Thyroid gland (tissue), 4 donors: Measurements from ENCODE around the gene MINK1. TPM values are rescaled to one million over a fixed set of nuclear protein-coding genes. Genes with fewer than 3 reads are reported as not detected.
A peak's percentile ranks its signal among the peaks of the same experiment; 100 is the strongest.

Experiments used
- DNase-seq, 2 donors: peaks; one replicate each; pipeline ENCODE4 v3.0.0-alpha.2; 2019
- H3K27ac ChIP-seq, 3 donors: fragments of 200-600 bp; sonication (generic); 1 replicate in 2 of 3; 2 replicates in 1 of 3; pipeline ENCODE4 v1.5.1; 2016 to 2019; ENCODE audit warnings: mild to moderate bottlenecking in 1 of 3, moderate library complexity in 1 of 3
- H3K27me3 ChIP-seq: fragments of 200-600 bp; sonication (generic); one replicate; pipeline ENCODE4 v1.5.1; 2019
- H3K36me3 ChIP-seq, 2 donors: fragments of 200-600 bp; sonication (generic); one replicate each; pipeline ENCODE4 v1.5.1; 2016 to 2019
- H3K4me1 ChIP-seq, 2 donors: fragments of 200-600 bp; sonication (generic); one replicate each; pipeline ENCODE4 v1.5.1; 2017 to 2019
- H3K4me3 ChIP-seq, 3 donors: fragments of 200-600 bp; sonication (generic); replicated peaks in 1 of 3; 1 replicate in 2 of 3; 2 replicates in 1 of 3; pipeline ENCODE4 v1.5.1; 2016; ENCODE audit warnings: mild to moderate bottlenecking in 1 of 3
- H3K9me3 ChIP-seq: fragments of 200-600 bp; sonication (generic); one replicate; pipeline ENCODE4 v1.5.1; 2017
- POLR2A ChIP-seq, 2 donors: fragments of 450-650 bp; IDR thresholded peaks; one replicate each; pipeline ENCODE4 v1.6.1; 2017; ENCODE audit warnings: antibody characterized with exemption in 2 of 2, mild to moderate bottlenecking in 2 of 2, moderate library complexity in 1 of 2
- WGBS, 2 donors: methylation state at CpG; one replicate each; pipeline ENCODE4 v1.1.5; 2017; 5-methylcytosine and 5-hydroxymethylcytosine counted together
- intact Hi-C: fragments of 100-400 bp; cut with DNase I; formaldehyde crosslinking; loops from one replicate; pipeline ENCODE4 v1.15.1; 2023
- total RNA-seq, 4 donors: library from RNA; depleted of rRNA; stranded (reverse); fragments of >200 nt; gene quantifications; one replicate each; pipeline ENCODE4 v1.2.3, GENCODE V29; 2016
- TF ChIP-seq, protein P1 (sequence below), 6 experiments: fragments of 200-600 bp in 3 of 6; fragments of 450-650 bp in 3 of 6; sonication (generic) in 3 of 6; IDR thresholded peaks; one replicate each; pipeline ENCODE4 v1.5.1; 2016 to 2019; ENCODE audit warnings: antibody characterized with exemption in 6 of 6, mild to moderate bottlenecking in 2 of 6, inconsistent platforms in 1 of 6, moderate library complexity in 1 of 6

MINK1 gene
- total RNA-seq, 4 donors from 2014 or later = 25.1 to 51.6 (median 31.2) TPM

DNA sequence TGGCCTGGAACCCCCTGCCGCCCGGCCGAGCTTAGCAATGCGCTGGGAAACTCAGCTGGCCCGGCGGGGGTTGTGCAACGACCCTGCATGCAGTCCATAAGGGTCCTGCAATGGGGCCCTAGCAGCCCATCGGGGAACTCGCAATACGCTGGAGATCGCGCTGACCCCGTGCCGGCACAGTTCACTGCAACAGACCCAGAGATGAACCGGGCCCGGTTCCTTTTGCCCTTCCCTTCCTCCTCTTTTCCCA, 106.3 kb downstream of the MINK1 start:
- DNase-seq = peak in 1 of 2 donors; percentile 10
- TF ChIP-seq, protein P1, sequence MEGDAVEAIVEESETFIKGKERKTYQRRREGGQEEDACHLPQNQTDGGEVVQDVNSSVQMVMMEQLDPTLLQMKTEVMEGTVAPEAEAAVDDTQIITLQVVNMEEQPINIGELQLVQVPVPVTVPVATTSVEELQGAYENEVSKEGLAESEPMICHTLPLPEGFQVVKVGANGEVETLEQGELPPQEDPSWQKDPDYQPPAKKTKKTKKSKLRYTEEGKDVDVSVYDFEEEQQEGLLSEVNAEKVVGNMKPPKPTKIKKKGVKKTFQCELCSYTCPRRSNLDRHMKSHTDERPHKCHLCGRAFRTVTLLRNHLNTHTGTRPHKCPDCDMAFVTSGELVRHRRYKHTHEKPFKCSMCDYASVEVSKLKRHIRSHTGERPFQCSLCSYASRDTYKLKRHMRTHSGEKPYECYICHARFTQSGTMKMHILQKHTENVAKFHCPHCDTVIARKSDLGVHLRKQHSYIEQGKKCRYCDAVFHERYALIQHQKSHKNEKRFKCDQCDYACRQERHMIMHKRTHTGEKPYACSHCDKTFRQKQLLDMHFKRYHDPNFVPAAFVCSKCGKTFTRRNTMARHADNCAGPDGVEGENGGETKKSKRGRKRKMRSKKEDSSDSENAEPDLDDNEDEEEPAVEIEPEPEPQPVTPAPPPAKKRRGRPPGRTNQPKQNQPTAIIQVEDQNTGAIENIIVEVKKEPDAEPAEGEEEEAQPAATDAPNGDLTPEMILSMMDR (IDR thresholded peaks at IDR 0.05) = no peak
- no peak for TF ChIP-seq POLR2A (IDR thresholded peaks at IDR 0.05)
- intact Hi-C loops = loop anchor here (5.0 kb wide), 1 partner anchor 43 kb away; no protein-coding TSS in a partner anchor
- peak overlapping the region; percentile 31 to 89 (median 33) for H3K4me3 ChIP-seq
- no peaks in the 10 kb centered on the region for H3K27me3 ChIP-seq
- H3K9me3 ChIP-seq = no peaks in the 10 kb centered on the region
- 1 to 2% methylated on average over 9 to 12 of the region's 16 CpGs for WGBS, 2 donors
- H3K27ac ChIP-seq = peak overlapping the region; percentile 91 to 97 (median 95)
- peaks cover 17 to 23% of the 10 kb centered on the region in 2 donors for H3K4me1 ChIP-seq
- H3K36me3 ChIP-seq = peaks cover 15 to 16% of the 10 kb centered on the region in 2 donors

DNA sequence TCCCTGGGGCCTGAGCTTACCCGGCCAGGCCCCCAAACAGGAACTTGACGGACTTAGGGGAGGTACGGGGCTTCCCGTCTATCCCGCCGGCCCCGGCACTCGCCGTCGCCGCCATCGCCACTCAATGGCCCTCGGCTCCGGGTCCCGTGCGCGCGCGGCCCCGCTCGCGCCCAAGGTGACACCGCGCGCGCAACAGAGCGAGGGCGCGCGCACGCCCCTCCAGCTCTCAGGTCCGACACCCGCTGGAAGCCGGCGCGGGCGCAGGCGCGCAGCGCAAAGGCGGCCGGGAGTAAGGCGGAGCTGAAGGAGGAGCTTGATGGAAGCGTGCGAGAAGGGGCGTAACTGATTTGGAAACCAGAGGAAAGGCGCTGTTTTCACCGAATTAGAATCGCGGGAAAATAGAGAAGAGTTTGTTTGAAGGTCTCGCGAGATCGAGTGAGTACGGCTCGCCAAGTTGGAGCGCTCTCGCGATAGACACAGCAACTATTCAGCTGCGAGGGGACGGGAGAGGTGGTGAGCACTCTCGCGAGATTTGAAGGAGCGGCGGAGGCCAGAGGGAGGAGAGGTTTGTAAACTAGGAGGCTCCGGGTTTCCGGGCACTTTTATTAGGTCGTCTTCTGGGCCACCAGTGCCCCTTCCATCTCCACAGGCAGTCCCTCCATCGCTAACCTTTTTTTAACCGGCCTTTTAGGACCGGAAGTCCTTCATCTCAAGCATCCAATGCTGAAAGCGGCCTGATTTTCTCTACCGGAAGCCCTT, 106.8 kb downstream of the MINK1 start, which contains the start of the genes RNF167 and SLC25A11:
Gene RNF167, plus strand, starts transcription at position 473 of the 759 bp plus-strand sequence. CDS start 642 bp downstream, outside the sequence.
Gene SLC25A11, minus strand, starts transcription at position 251 of the 759 bp plus-strand sequence. Its CDS starts 136 bp downstream, at position 115.
- DNase-seq = peak; percentile 95 to 97
- TF ChIP-seq POLR2A (IDR thresholded peaks at IDR 0.05) = peak in 1 of 2 donors; percentile 79
- TF ChIP-seq, protein P1 (IDR thresholded peaks at IDR 0.05) = no peak
- H3K9me3 ChIP-seq = no peaks in the 10 kb centered on the region
- peak within 1 kb of the TSS; percentile 91 to 97 (median 95) for H3K27ac ChIP-seq
- H3K4me1 ChIP-seq = peaks cover 17 to 27% of the 10 kb centered on the region in 2 donors
- WGBS, 2 donors = 0% methylated on average over 36 to 42 of the region's 72 CpGs
- intact Hi-C loops = loop anchor here (5.0 kb wide), 1 partner anchor 42 kb away; no protein-coding TSS in a partner anchor
- peak within 1 kb of the TSS; percentile 34 to 89 (median 69) for H3K4me3 ChIP-seq
- peaks cover 16 to 20% of the 10 kb centered on the region in 2 donors for H3K36me3 ChIP-seq
- no peaks in the 10 kb centered on the region for H3K27me3 ChIP-seq

DNA sequence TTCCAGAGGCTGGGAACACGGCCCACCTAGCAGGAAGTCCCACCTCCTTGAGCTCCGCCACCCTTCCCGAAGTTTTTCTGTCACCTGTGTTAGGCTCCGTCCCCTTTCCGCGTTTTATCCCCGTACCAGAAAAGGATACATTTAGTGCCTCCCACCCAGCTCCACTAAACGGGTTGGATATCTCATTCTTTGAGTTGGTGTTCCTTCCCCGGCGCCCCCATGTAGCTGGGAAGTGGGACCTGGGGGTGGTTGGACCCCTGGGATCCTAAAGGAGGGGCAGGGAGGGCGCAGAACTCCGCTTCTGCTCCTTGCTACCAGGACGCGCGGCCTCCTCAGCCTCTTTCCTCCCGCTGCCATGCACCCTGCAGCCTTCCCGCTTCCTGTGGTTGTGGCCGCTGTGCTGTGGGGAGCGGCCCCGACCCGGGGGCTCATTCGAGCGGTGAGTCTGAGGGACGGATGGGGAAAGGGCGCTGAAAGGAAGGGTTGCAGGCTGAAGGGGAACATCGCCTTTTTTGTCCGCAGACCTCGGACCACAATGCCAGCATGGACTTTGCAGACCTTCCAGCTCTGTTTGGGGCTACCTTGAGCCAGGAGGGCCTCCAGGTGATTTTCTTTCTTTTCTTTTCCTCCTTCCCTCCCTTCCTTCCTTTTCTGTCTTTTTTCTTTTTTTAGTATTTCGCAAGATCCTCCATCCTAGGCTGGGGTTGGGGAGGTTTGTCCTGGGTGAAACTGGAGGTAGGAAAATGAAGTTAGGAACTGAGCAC, 107.6 kb downstream of the MINK1 start:
- Histone ChIP-seq H3K4me1 (peaks cover 17 to 35% of the 10 kb centered on the region in 2 donors), H3K9me3 (no peaks in the 10 kb centered on the region), H3K4me3 (peak overlapping the region; percentile 34 to 89 (median 69)), H3K27ac (peak overlapping the region; percentile 91 to 97 (median 95)), H3K36me3 (peaks cover 16 to 20% of the 10 kb centered on the region in 2 donors), H3K27me3 (no peaks in the 10 kb centered on the region)
- intact Hi-C loops = no loop called here
- WGBS, 2 donors = 2% methylated on average over 18 to 29 of the region's 29 CpGs
- TF ChIP-seq, protein P1 (IDR thresholded peaks at IDR 0.05) = no peak
- no peak for TF ChIP-seq POLR2A (IDR thresholded peaks at IDR 0.05)
- DNase-seq = peak; percentile 84 to 86

DNA sequence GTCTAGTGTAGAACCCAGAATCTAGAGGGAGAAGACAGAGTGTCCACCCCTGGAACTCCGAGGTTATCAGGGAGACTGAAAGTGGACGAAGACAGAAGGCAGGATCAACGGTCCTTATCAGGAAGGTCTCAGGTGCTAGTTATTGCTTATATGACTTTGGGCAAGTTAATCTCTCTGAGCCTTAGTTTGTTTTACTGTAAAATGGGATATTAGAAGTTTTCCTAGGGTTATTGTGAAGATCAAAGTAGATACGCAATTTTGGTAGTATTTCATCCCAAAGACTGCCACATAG, 108.1 kb downstream of the MINK1 start:
- H3K4me1 ChIP-seq = peaks cover 17 to 40% of the 10 kb centered on the region in 2 donors
- DNase-seq = no peak
- intact Hi-C loops = no loop called here
- H3K27me3 ChIP-seq = no peaks in the 10 kb centered on the region
- H3K4me3 ChIP-seq = peak overlapping the region in 1 of 3 donors; percentile 89
- peak overlapping the region in 1 of 3 donors; percentile 95 for H3K27ac ChIP-seq
- no peaks in the 10 kb centered on the region for H3K9me3 ChIP-seq
- TF ChIP-seq, protein P1 (IDR thresholded peaks at IDR 0.05) = no peak
- TF ChIP-seq POLR2A (IDR thresholded peaks at IDR 0.05) = no peak
- WGBS, 2 donors = 48 to 54% methylated on average over 4 of the region's 4 CpGs
- H3K36me3 ChIP-seq = peaks cover 16 to 22% of the 10 kb centered on the region in 2 donors
